SK-N-SH (cell line): ENCODE data around the gene CD68. TPM values are rescaled to one million over a fixed set of nuclear protein-coding genes. Genes with fewer than 3 reads are reported as not detected.

ENCODE experiments used
- CTCF ChIA-PET: fragments of 300-600, 350-600 bp; formaldehyde crosslinking; extraction: SDS; loops from one replicate; lab custom pipeline; 2021; lab: Yijun Ruan, JAX
- POLR2A ChIA-PET: fragments of 350-600 bp; sonication (Branson Sonifier 250); formaldehyde crosslinking; extraction: SDS; loops from one replicate; lab custom pipeline; 2020; ENCODE audit warnings: antibody characterized with exemption, inconsistent platforms; lab: Yijun Ruan, JAX
- DNase-seq: peaks from one replicate; pipeline ENCODE4 v3.0.0; 2012
- H2AFZ ChIP-seq: fragments of 200-600 bp; sonication (generic); 2 replicates; pipeline ENCODE4 v1.8.1; 2016; ENCODE audit warnings: antibody characterized with exemption, mild to moderate bottlenecking, low read depth
- H3F3A ChIP-seq: fragments of 200-600 bp; sonication (generic); replicated peaks from 2 replicates; pipeline ENCODE3; 2016; ENCODE audit warnings: antibody characterized with exemption, mild to moderate bottlenecking; ENCODE audit not compliant: insufficient read depth
- H3K27ac ChIP-seq, 2 experiments: fragments of 200-500 bp in 1 of 2; fragments of 200-600 bp in 1 of 2; sonication (Bioruptor generic) in 1 of 2; sonication (generic), shearing (Covaris generic) in 1 of 2; 2 replicates each; pipeline versions ENCODE4 v1.5.1 to v1.6.1; 2014 to 2016; ENCODE audit warnings: low read depth in 2 of 2, inconsistent platforms in 1 of 2, low read length in 1 of 2, mild to moderate bottlenecking in 1 of 2, mixed read lengths in 1 of 2
- H3K27me3 ChIP-seq: fragments of 200-600 bp; sonication (generic), shearing (Covaris generic); 2 replicates; pipeline ENCODE4 v1.6.1; 2016; ENCODE audit warnings: mixed run types; ENCODE audit not compliant: insufficient read depth
- H3K36me3 ChIP-seq, 2 experiments: fragments of 200-500 bp in 1 of 2; fragments of 200-600 bp in 1 of 2; sonication (Bioruptor generic) in 1 of 2; sonication (generic) in 1 of 2; replicated peaks in 1 of 2; 2 replicates each; pipeline versions ENCODE3 to v1.5.1; 2014 to 2016; ENCODE audit warnings: low read length in 1 of 2, mild to moderate bottlenecking in 1 of 2; ENCODE audit not compliant: insufficient read depth in 2 of 2, control insufficient read depth in 1 of 2
- H3K4me1 ChIP-seq, 2 experiments: fragments of 200-500 bp in 1 of 2; fragments of 200-600 bp in 1 of 2; sonication (Bioruptor generic) in 1 of 2; sonication (generic), shearing (Covaris generic) in 1 of 2; 2 replicates each; pipeline versions ENCODE4 v1.5.1 to v1.6.1; 2014 to 2016; ENCODE audit warnings: low read depth in 1 of 2, low read length in 1 of 2, mixed run types in 1 of 2; ENCODE audit not compliant: insufficient read depth in 2 of 2, control insufficient read depth in 1 of 2
- H3K4me2 ChIP-seq: fragments of 200-600 bp; sonication (generic), shearing (Covaris generic); 2 replicates; pipeline ENCODE4 v1.6.1; 2017; ENCODE audit warnings: mixed run types
- H3K4me3 ChIP-seq, 2 experiments: fragments of 200-500 bp in 1 of 2; fragments of 200-600 bp in 1 of 2; sonication (Bioruptor generic) in 1 of 2; sonication (generic), shearing (Covaris generic) in 1 of 2; 2 replicates each; pipeline versions ENCODE4 v1.5.1 to v1.8.1; 2014 to 2016; ENCODE audit warnings: low read depth in 2 of 2, inconsistent platforms in 1 of 2, low read length in 1 of 2, mild to moderate bottlenecking in 1 of 2, mixed read lengths in 1 of 2, moderate library complexity in 1 of 2
- H3K79me2 ChIP-seq: fragments of 200-600 bp; sonication (generic); 2 replicates; pipeline ENCODE4 v1.8.1; 2017; ENCODE audit warnings: mild to moderate bottlenecking; ENCODE audit not compliant: insufficient read depth
- H3K9ac ChIP-seq: fragments of 200-600 bp; sonication (generic); 2 replicates; pipeline ENCODE4 v1.6.1; 2017; ENCODE audit warnings: mixed run types
- H3K9me2 ChIP-seq: fragments of 200-600 bp; sonication (generic); 2 replicates; pipeline ENCODE4 v1.6.1; 2017; ENCODE audit warnings: mixed run types
- H3K9me3 ChIP-seq: fragments of 200-600 bp; sonication (generic); 2 replicates; pipeline ENCODE4 v1.6.1; 2017; ENCODE audit warnings: mixed run types, mild to moderate bottlenecking, moderate library complexity
- H4K20me1 ChIP-seq: fragments of 200-600 bp; sonication (generic); 2 replicates; pipeline ENCODE4 v1.6.1; 2017; ENCODE audit warnings: mild to moderate bottlenecking, mixed run types; ENCODE audit not compliant: insufficient read depth
- CHD2 ChIP-seq: fragments of 150-350 bp; IDR thresholded peaks from 2 replicates; pipeline ENCODE4 v1.6.1; 2018; ENCODE audit warnings: low read length; ENCODE audit not compliant: partially characterized antibody
- EP300 ChIP-seq, 2 experiments: IDR thresholded peaks; 2 replicates each; pipeline versions ENCODE4 v1.4.0 to v1.6.1; 2012; ENCODE audit warnings: borderline replicate concordance in 1 of 2, low read depth in 1 of 2, low read length in 1 of 2
- FOSL2 ChIP-seq: IDR thresholded peaks from 2 replicates; pipeline ENCODE4 v1.4.0; 2012; ENCODE audit warnings: low read depth, mild to moderate bottlenecking, moderate library complexity, borderline replicate concordance
- FOXJ3 ChIP-seq: sonication (generic); formaldehyde crosslinking; IDR thresholded peaks from 2 replicates; pipeline ENCODE4 v1.5.1; 2020; ENCODE audit warnings: mild to moderate bottlenecking, missing genetic modification reagents
- FOXM1 ChIP-seq: IDR thresholded peaks from 2 replicates; pipeline ENCODE4 v1.4.0; 2012; ENCODE audit warnings: low read depth, mild to moderate bottlenecking
- IRF3 ChIP-seq: fragments of 150-350 bp; IDR thresholded peaks from 2 replicates; pipeline ENCODE4 v1.6.1; 2016; ENCODE audit warnings: mild to moderate bottlenecking, low read depth, low read length
- POLR2AphosphoS5 ChIP-seq: IDR thresholded peaks from 2 replicates; pipeline ENCODE4 v1.6.1; 2012; ENCODE audit warnings: low read depth, low read length
- RAD21 ChIP-seq: IDR thresholded peaks from 2 replicates; pipeline ENCODE4 v1.6.1; 2012; ENCODE audit warnings: mild to moderate bottlenecking, low read length
- RCOR1 ChIP-seq: fragments of 150-350 bp; IDR thresholded peaks from 2 replicates; pipeline ENCODE4 v1.6.1; 2017; ENCODE audit warnings: antibody characterized with exemption, low read length
- SIN3A ChIP-seq: IDR thresholded peaks from 2 replicates; pipeline ENCODE4 v1.6.1; 2012; ENCODE audit warnings: low read depth, mild to moderate bottlenecking, low read length, moderate library complexity, borderline replicate concordance
- SMC3 ChIP-seq: IDR thresholded peaks from 2 replicates; pipeline ENCODE4 v1.6.1; 2012; ENCODE audit warnings: low read depth, low read length, improper control_type of control experiment
- TAF1 ChIP-seq: IDR thresholded peaks from 2 replicates; pipeline ENCODE4 v1.6.1; 2012; ENCODE audit warnings: low read depth, mild to moderate bottlenecking, low read length, moderate library complexity, borderline replicate concordance
- TCF12 ChIP-seq: IDR thresholded peaks from 2 replicates; pipeline ENCODE4 v1.4.0; 2012
- TEAD4 ChIP-seq: IDR thresholded peaks from 2 replicates; pipeline ENCODE4 v1.4.0; 2012; ENCODE audit warnings: mild to moderate bottlenecking, borderline replicate concordance; ENCODE audit not compliant: insufficient read depth
- WGBS: methylation state at CpG from one replicate; pipeline ENCODE4 v1.1.6; 2017; ENCODE audit warnings: low lambda C conversion rate; 5-methylcytosine and 5-hydroxymethylcytosine counted together
- polyA plus RNA-seq, 3 experiments: library from polyadenylated mRNA; depleted of rRNA; stranded (reverse); fragments of >200 nt; gene quantifications; 2 replicates each; pipeline ENCODE4 v1.2.3, GENCODE V29; 2012
- TF ChIP-seq, protein P1 (sequence below): IDR thresholded peaks from 2 replicates; pipeline ENCODE4 v1.4.0; 2012; ENCODE audit warnings: low read depth, borderline replicate concordance
- TF ChIP-seq, protein P2 (sequence below): IDR thresholded peaks from 2 replicates; pipeline ENCODE4 v1.6.1; 2012; ENCODE audit warnings: mild to moderate bottlenecking, low read depth, low read length, moderate library complexity

Gene CD68
- polyA plus RNA-seq, 1 of the 3 experiments (the other 2 are of a cell fraction), result 62.4 TPM

DNA sequence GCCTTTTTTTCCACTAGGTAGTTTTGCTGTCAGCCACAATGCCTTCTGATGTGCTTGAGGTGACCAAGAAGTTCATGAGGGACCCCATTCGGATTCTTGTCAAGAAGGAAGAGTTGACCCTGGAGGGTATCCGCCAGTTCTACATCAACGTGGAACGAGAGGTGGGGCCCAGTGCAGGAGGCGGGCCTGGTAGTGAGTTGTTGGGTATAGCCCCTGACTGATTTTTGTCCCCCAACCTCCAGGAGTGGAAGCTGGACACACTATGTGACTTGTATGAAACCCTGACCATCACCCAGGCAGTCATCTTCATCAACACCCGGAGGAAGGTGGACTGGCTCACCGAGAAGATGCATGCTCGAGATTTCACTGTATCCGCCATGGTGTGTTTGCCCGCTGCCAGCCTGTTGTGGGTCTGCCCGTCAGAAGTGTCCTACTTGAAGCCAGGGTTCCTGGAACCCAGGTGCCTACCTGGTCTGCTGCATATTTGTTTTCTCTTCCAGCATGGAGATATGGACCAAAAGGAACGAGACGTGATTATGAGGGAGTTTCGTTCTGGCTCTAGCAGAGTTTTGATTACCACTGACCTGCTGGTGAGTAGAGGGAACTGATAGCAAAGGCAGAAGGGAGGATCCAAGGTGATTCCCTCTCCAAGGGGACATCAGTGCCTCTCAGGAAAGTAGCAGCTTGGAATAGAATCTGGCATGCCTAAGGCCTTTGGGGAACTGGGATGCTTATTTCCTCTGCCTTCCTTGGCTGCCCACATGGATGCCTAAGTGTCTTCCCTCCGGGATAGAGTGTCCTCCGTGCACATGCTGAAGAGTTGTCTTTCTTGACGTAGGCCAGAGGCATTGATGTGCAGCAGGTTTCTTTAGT, 1.9 kb upstream of the CD68 start:
- H3K36me3 ChIP-seq, result peaks cover 53 to 59% of the 10 kb centered on the region in 2 experiments
- H4K20me1 ChIP-seq, result peaks cover 61% of the 10 kb centered on the region
- CTCF ChIA-PET, result interaction anchor here (1.1 to 1.4 kb wide), 2 partner anchors 63 to 110 kb away, joined by 3 read pairs; no protein-coding TSS in a partner anchor
- H3K9me2 ChIP-seq, result no peaks in the 10 kb centered on the region
- WGBS, result 84% methylated on average over 12 of the region's 17 CpGs
- H3K79me2 ChIP-seq, result peaks cover 78% of the 10 kb centered on the region
- H3K4me3 ChIP-seq, result no peak overlapping the region
- H3K27ac ChIP-seq, result peak overlapping the region in 1 of 2 experiments; percentile 92; a peak in 1 of 4 replicates
- POLR2A ChIA-PET, result no interaction called here
- 0 out of 2 replicates have a peak overlapping the region, but pooled peaks have one; percentile 12 for H3K4me2 ChIP-seq
- H3F3A ChIP-seq, result peaks cover 55% of the 10 kb centered on the region
- H3K4me1 ChIP-seq, result peaks cover 28 to 33% of the 10 kb centered on the region in 2 experiments
- H2AFZ ChIP-seq, result no peak overlapping the region
- no peaks in the 10 kb centered on the region for H3K9me3 ChIP-seq
- TF ChIP-seq, protein P1, sequence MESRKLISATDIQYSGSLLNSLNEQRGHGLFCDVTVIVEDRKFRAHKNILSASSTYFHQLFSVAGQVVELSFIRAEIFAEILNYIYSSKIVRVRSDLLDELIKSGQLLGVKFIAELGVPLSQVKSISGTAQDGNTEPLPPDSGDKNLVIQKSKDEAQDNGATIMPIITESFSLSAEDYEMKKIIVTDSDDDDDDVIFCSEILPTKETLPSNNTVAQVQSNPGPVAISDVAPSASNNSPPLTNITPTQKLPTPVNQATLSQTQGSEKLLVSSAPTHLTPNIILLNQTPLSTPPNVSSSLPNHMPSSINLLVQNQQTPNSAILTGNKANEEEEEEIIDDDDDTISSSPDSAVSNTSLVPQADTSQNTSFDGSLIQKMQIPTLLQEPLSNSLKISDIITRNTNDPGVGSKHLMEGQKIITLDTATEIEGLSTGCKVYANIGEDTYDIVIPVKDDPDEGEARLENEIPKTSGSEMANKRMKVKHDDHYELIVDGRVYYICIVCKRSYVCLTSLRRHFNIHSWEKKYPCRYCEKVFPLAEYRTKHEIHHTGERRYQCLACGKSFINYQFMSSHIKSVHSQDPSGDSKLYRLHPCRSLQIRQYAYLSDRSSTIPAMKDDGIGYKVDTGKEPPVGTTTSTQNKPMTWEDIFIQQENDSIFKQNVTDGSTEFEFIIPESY, result no peak
- TF ChIP-seq SIN3A (no peak), TCF12 (no peak), IRF3 (no peak), TAF1 (no peak), POLR2AphosphoS5 (no peak), CHD2 (no peak)
- DNase-seq, result no peak
- no peaks in the 10 kb centered on the region for H3K27me3 ChIP-seq
- H3K9ac ChIP-seq, result no peak overlapping the region

DNA sequence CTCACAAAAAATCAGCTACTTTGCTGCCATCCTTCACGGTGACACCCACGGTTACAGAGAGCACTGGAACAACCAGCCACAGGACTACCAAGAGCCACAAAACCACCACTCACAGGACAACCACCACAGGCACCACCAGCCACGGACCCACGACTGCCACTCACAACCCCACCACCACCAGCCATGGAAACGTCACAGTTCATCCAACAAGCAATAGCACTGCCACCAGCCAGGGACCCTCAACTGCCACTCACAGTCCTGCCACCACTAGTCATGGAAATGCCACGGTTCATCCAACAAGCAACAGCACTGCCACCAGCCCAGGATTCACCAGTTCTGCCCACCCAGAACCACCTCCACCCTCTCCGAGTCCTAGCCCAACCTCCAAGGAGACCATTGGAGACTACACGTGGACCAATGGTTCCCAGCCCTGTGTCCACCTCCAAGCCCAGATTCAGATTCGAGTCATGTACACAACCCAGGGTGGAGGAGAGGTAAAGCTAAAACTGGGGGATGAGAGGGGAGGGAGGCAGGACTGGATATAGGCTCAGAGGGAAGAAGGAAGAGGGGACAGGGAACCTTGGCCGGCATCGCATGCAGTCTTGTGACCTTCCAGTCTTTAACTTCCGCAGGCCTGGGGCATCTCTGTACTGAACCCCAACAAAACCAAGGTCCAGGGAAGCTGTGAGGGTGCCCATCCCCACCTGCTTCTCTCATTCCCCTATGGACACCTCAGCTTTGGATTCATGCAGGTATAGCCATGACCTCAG, 581 bp downstream of the CD68 start:
- Histone ChIP-seq H3K79me2 (peaks cover 72% of the 10 kb centered on the region), H3K9me2 (no peaks in the 10 kb centered on the region), H3K27ac (peak overlapping the region in 1 of 2 experiments; percentile 79; a peak in 2 of 4 replicates)
- TF ChIP-seq EP300 (IDR thresholded peaks at IDR 0.05; ENCODE audit: borderline replicate concordance in 1 of 2, low read depth in 1 of 2, low read length in 1 of 2) (no peak), FOSL2 (no peak), RCOR1 (no peak), TEAD4 (no peak), RAD21 (no peak), FOXM1 (no peak), FOXJ3 (CRISPR knock-in tag) (no peak), SMC3 (no peak)
- TF ChIP-seq, protein P2, sequence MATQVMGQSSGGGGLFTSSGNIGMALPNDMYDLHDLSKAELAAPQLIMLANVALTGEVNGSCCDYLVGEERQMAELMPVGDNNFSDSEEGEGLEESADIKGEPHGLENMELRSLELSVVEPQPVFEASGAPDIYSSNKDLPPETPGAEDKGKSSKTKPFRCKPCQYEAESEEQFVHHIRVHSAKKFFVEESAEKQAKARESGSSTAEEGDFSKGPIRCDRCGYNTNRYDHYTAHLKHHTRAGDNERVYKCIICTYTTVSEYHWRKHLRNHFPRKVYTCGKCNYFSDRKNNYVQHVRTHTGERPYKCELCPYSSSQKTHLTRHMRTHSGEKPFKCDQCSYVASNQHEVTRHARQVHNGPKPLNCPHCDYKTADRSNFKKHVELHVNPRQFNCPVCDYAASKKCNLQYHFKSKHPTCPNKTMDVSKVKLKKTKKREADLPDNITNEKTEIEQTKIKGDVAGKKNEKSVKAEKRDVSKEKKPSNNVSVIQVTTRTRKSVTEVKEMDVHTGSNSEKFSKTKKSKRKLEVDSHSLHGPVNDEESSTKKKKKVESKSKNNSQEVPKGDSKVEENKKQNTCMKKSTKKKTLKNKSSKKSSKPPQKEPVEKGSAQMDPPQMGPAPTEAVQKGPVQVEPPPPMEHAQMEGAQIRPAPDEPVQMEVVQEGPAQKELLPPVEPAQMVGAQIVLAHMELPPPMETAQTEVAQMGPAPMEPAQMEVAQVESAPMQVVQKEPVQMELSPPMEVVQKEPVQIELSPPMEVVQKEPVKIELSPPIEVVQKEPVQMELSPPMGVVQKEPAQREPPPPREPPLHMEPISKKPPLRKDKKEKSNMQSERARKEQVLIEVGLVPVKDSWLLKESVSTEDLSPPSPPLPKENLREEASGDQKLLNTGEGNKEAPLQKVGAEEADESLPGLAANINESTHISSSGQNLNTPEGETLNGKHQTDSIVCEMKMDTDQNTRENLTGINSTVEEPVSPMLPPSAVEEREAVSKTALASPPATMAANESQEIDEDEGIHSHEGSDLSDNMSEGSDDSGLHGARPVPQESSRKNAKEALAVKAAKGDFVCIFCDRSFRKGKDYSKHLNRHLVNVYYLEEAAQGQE, result no peak
- TF ChIP-seq, all 33 proteins: peak for 0
- peaks cover 41% of the 10 kb centered on the region for H4K20me1 ChIP-seq
- H2AFZ ChIP-seq, result no peak overlapping the region
- peaks cover 40% of the 10 kb centered on the region in 2 experiments for H3K36me3 ChIP-seq
- peak overlapping the region; percentile 23; the same call in 1 of the 2 replicates for H3K4me2 ChIP-seq
- H3K4me1 ChIP-seq, result peaks cover 31% of the 10 kb centered on the region in 2 experiments
- POLR2A ChIA-PET, result interaction anchor here (0.6 to 2.4 kb wide), 5 partner anchors 9 to 107 kb away, joined by 3 to 5 read pairs (median 3); partner anchors contain the start of genes FXR2 and TP53
- H3K27me3 ChIP-seq, result no peaks in the 10 kb centered on the region
- H3K9ac ChIP-seq, result peak overlapping the region; percentile 45; the same call in 1 of the 2 replicates
- no peak for DNase-seq
- H3F3A ChIP-seq, result peaks cover 50% of the 10 kb centered on the region
- no peaks in the 10 kb centered on the region for H3K9me3 ChIP-seq
- CTCF ChIA-PET, result interaction anchor here (1.2 to 2.5 kb wide), 3 partner anchors 9 to 108 kb away, joined by 3 to 18 read pairs (median 10); partner anchors contain the start of genes SOX15, TP53 and WRAP53
- H3K4me3 ChIP-seq, result peak overlapping the region in 1 of 2 experiments; percentile 2; a peak in 1 of 4 replicates
- WGBS, result 88% methylated on average over 6 of the region's 12 CpGs
